Measurements from ENCODE around the gene MYO15A.

- peak; percentile 18 to 58 for TF ChIP-seq CTCF (conservative IDR thresholded peaks at IDR 0.05 in 1 of 2, IDR thresholded peaks at IDR 0.05 in 1 of 2; ENCODE audit: low read depth in 1 of 2, low read length in 2 of 2)
- no peak for TF ChIP-seq EZH2 (IDR thresholded peaks at IDR 0.05; ENCODE audit: low read length, missing control alignments)
Observed at GRCh38 chr17:18093616-18094408, 14.7 kb upstream of the MYO15A start.
